HG02885 (cell line): ENCODE data around the gene LTBR.

ENCODE experiments used
- ATAC-seq: cut with Tn5 transposase; IDR thresholded peaks from one replicate; pipeline ENCODE4 v1.9.1; 2021; ENCODE audit warnings: mild to moderate bottlenecking; ENCODE audit not compliant: unreplicated experiment, poor library complexity

LTBR gene

DNA sequence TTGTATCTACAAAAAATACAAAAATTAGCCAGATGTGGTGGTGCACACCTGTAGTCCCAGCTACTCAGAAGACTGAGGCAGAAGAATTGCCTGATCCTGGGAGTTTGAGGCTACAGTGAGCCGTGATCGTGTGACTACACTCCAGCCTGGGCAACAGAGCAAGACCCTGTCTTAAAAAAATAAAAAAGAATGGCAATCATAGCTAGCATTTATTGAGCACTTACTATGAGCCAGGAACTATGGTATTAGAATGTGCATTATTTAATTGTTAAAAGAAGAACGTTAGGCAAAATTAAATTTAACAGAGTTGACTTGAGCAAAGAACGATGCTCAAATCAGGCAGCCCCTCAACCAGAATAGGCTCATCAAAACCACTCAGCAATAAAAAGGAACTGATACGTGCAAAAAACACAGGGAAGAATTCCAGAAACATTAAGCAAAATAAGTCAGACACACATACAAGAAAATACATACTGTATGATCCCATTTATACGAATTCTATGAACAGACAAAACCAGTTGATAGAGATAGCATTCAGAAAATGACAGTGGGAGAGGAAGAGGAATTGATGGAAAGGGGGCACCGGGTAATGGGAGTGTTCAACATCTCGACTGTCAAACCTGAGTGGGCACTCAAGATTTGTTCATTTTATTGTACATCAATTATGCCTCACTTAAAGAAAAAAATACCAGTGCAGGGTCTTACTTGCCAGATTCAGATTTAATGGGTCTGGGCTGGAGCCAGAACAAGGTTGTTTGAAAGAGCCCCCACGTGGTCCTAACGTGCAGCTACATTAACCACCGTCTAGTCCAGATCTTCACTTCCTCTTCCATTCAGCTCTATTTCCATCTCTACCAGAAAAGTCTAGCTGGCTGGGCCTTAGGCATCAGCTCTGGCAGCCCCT lies 16.6 kb upstream of the LTBR start:
- ATAC-seq, result no peak

DNA sequence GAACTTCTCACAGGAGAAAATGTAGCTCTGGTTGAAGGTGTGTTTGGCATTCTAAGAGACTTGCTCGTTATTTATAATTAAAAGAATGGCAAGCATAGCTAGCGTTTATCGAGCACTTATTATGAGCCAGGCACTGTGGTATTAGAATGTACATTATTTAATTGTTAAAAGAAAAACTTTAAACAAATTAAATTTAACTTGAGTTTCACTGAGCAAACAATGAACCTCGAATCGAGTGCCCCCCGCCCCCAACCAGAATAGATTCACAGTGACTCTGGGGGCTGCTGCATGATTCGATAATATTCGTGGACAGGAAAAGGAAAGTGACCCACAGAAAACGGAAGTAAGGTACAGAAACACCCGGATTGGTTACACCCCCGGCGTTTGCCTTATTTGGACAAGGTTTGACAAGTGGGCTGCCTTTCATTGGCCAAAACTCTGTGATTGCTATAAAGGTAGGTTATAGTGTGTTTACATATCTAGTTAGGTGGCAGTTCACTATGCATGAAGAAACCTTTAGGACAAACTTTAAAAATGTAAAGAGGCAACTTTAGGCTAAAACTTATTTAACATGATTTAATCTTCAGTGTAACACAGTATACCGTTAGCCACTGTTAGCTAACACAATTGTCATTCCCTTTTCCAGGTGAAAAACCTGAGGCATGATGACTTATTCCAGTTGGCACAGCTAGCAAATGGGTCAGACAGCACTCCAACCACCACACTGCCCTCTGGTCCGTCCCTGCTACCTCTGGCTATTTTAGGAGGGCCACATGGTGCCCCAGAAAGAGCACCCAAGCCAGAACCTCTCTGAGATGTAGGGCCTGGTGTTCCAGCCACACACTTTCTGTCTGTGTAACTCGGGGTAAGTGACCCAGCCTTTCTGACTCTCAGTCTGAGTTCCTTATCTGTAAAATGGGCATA lies 15.7 kb upstream of the LTBR start:
- ATAC-seq, result no peak

DNA sequence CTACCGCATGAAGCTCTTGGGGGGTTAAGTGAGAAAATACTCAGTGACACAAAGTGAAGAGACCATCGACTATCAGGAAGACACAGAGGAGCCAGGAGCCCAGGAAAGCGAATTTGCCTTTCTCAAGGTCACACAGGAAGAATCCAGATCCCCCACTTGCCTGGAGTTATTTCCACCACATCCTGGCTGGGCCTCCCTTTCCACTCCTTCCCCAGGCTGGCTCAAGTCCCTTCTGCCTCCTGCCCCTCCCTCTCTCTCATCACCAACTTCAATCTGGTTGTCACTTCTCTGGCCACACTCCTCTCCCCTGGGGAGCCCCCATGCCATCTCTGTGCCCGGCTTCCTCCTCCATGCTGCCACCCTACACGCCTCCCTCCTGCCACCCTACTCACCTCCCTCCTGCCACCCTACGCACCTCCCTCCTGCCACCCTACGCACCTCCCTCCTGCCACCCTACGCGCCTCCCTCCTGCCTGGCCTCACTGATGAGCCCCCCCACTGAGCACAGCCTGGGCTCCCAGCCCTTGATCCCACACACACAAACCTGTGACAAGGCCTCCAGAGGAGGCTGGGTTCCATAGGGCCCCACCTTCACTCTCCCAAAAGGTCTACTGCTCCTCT lies 14.9 kb upstream of the LTBR start:
- no peak for ATAC-seq

DNA sequence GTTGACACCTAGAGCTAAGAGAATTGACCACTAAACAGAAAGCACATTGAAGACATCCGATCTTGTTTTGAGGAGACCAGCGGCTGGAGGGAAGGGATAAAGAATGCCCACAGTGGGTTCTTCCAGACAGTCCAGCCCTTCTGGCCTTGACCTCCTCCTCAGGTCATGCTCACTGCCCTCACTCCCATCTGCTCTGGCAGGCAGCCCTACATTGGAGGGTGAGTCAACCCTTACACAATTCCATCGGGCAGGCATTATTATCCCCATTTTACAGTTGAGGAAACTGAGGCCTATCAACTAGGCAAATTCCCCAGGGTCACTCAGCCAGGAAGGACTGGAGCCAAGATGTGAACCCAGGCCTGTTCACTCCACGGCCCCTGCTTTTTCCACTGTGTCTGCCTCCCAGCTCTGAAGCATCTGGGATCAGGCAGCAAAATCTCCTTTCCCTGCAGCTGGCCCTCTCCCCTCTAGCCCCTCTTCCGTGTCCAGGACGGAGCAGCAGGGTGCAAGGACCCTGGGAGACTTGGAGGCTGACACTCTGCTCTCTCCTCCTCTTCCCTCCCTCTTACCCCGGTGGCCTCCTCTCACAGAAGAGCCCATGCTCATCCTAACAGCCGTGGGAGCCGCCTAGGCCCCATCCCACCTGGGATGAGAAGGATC lies 13.9 kb upstream of the LTBR start:
- no peak for ATAC-seq

DNA sequence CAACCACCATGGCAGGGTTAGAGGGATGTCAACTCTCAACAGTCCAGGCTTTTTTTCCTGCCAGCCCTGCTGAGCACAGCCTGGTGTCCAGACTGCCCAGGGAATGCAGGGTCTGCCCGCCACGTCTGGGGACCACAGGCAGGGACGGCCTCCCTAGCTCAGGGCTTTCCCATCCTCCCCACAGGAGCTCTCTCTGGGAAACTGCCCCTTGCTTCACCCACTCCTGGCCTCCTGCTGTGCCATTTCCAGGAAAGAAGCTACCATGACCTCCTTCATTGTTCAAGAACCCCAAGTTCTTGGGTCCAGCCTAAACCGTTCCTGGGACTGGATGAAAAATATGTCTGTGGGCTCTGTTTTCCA lies 13.4 kb upstream of the LTBR start:
- ATAC-seq, result no peak

DNA sequence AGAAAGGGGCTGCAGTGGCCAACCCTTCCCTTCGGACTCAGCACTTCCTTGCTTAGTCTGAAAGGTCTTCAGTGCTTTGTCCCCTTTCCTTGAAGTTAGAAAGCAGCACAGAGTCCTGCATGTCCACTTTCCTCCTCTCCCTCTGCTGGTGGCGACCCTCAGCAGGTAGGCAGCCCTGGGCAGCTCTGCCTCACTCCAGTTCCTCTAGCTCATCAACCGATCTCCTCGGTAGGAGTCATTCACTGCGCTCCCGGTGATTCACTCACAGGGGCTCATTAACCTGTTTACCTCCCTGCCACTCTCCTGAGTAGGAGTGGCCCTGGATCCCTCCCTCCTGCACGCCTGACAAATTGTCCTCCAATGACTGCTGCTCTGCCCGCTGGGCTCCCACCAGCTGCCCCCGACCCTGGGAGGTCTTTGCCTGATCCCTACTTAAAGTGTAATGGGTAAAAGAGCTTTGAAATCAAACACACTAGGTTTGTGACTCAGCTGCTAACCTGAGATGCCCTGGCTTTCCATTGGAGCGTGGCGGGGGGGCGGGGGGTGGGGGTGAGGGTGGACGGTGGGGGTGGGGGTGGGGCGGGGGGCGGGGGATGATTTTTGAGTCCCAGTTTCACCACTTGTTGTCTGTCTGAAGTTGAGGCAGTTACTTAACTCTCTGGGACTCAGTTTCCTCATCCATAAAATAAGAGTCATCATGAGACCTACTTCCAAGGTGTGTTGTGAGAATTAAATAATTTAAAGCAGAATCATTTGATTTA lies 12.8 kb upstream of the LTBR start:
- ATAC-seq, result no peak

DNA sequence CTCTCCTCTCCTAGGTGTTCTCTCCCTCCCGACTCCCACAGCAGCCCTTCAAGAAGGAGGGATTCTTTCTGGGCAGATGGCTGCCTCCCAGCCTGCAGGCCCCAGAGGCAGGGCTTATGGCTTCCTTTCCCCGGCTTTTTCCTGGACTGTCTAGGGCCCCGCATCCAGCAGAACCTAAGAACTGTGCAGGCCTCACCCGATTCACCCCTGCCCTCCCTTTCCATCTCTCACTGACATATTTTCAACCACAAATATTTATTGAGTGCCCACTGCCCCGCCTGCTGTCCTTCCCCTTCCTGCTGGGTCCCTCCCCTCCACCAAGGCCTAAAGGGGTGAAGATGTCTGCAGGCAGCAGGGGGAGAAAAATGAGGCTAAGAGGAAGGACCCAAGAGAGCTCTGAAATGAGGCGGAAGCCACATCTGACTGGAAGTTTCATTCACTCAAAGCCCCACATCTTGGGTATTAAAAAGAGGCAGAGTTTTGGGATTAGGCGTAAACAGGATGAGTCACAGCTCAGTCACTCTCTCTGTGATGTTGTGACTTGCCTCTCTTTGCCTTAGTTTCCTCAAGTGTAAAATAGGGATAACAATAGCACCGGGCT lies 11.5 kb upstream of the LTBR start:
- no peak for ATAC-seq

DNA sequence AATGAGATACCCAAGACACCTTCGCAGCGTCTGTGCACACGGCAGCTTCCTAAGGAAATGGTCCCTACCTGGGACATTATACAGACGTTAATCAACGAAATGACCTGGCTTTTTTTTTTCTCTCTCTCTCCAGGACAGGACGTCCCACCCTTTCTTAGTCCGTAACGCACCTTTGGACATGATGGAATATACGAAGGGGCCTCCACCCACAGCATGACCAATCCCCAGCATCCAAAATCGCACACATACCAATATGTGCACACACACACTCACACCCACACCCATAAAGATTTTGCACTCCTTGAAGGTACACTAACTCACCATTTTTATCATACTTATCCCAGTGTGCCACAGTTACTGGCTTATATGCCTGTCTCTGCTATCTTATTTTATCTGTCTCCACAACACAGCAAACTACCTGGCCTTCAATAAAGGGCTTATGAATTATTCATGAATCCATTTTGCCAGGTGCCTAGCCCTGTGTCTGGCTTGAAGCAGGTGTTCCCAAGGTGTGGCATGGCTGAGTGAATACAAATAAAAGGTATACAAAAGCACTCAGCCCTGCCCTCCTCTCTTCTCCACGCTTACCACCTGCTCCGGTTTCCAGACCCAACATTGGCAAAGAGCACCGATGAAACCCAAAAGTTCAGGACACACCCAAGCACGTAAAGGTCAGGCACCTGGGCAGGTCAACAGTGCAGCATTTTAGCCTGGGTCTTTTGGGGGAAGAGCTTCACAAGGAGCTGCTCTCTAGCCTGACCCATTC lies 10.8 kb upstream of the LTBR start:
- no peak for ATAC-seq

DNA sequence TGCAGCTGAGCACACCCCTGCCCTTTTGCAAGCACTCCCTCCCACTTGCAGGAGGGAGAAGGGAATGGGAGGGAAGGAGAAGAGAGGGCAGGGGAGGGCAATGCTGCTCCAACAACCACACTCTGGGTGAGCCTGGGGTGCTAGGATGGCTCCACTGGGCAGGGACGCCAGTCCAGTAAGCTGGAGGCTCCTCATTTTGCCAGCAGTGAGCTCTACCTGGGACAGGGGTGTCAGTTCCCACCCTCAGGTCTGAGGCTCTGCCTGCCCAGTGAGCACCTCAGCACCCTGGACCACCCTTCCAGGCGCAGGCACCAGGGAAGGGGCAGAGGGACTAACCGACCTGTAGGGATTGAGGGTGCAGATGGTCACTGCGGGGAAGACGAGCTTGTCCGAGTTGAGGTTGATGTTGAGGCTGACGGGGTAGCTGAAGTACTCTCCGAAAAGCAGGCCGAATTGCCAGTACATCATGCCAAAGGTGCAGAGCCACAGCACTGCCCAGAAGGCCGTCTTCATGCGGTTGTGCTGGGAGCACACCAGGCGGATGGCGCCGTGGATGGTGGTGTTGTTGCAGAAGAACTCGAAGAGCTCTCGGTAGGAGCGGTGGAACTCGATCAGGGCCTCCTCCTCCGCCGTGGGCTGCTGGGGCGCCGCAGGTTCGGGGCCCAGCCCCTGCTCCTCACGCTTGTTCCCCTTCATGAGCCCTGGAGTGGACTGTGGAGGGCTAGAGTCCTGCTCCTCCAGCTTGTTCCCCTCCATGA lies 9.8 kb upstream of the LTBR start:
- no peak for ATAC-seq

DNA sequence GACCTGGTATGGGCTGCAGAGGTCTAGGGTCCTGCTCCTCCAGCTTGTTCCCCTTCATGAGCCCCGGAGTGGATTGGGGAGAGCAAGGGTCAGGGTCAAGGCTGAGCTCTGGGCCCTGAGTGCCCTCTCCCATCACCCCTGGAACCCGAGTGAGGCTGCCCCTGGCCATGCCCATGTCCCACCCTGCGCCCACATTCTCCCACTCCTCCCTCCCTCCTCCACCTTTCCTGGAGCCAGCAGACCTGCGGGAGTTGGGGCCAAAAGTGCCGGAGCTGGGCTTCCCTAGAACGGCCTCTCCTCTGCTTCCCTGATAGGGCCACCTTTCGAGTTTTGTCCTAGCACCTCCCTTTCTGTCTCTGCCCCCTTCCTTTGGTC lies 9.2 kb upstream of the LTBR start:
- ATAC-seq, result no peak

DNA sequence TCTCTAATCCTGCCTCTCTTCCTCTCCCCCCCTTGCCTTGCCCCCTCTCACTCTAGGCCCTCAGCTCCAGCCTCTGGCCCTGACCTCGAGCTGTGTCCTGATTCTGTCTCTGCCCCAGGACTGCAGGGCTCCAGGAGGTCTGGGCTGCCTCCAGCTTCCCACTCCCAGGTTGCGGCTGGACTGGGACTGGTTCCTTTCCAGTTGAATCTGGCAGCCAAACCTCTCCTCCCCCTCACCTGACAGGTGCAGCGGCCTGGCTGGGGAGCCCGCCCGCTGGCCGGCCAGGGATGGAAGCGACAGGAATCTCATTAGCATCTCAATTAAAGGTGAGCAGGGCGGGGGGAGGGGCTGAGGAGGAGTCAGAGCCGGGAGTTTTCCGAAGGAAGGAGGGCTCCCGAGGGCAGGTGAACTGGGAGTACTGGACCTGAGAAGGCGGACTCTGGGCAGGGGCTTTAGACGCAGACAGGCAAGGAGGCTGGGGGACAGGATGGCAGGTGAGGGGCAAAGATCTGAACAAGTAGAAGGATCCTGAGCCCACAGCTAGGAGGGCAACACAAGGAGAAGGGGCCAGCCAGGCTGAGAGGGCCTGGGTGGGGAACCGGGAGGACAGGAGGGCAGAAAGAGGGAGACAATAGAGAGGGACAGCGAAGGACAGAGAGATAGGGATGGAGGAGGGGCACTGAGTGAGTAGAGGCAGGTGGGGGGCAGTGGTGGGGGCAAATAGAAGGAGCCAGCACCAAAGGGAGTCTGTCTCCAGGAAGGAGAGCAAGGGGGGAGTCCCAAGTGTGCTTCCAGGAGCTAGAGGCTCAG lies 8.5 kb upstream of the LTBR start, which contains the start of gene SCNN1A:
SCNN1A (minus strand) TSS at position 295 of the 810 bp plus-strand sequence. CDS start 780 bp downstream, outside the sequence.
- no peak for ATAC-seq

DNA sequence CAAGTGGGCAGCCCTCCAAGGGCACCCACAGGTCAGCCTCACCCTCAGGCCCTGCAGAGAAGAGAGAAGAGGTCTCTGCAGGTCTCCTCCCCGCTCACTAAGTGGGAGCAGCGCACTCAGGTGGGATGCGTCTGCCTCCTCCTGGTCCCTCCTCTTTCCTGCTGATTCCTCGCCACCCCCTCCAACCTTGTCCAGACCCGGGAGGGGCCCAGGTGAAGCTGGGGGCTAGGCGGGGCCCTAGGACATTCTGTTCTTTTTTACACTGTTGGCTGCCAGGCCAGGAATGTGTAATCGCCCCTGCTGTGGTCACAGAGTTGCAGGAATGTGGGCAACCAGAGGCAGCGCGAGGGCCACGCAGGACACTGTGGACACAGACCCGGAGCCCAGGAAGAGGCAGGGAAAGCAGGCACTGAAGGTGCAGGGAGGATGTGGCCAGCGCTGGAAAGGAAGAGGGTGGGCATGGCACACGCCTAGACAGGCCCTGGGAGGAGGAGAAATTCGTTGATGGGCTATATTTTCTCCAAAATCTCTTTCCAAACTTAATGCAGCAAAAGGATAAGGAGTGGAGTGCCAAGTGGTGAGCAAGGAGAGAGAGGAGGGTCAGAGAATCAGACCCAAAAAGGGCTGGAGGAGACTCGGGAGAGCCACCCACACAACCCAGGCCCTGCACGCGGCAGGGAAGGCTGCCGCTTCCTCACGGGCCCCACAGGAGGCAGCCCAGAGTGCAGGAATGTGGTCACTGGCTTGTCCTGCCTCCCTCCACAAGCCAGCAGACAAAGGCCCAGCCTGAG lies 7.7 kb upstream of the LTBR start:
- no peak for ATAC-seq

DNA sequence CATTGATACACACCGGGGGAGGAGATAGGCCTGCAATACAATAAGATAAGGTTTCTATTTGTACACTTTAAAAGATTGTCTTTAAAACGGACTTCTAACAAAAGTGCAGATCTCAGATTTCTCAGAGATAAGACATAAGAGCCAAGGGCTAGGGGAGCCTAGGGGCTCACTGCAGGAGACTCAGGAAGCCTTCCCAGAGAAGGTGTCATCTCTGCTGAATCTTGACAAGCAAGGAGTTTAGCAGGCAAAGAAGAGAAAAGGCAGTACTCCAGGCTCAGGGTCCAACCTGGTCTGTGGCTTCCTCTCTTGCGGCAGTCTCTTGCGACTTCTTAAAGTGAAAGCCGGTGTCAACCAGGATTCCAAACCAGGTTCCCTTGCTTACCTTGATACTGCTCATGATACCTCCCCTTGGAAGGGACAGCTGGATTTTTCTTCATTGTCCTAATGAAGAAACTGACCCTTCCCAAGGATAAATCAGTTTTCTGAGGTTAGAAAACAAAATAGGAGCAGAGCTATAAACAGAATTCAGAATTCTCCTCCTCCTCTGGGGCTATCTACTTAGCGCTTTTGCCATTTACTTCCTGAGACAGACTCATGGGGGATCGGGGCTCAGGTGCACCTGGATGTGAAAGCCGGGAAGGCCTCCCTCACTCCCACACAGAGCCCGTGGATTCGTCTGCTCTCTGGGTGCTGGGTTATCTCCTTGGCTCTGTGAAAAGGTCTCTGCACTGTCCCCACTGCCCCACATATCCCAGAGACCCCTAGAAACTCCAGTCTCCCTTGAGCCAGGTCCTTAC lies 6.9 kb upstream of the LTBR start:
- no peak for ATAC-seq

DNA sequence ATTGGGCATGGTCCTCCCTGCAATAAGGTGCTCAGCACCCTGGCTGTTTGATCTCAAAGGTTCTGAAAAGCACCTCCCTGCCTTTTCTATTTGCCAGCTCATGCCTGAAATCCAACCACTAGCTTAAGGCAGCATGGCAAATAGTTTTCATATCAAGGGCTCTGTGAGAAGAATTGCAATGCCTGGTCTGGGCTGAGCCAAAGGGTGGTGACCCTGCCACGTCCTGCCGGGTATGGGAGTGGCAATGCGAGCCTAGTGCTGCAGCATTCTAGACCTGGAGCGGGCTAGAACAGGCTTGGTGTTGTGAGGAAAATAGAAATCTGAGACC lies 6.3 kb upstream of the LTBR start:
- no peak for ATAC-seq

DNA sequence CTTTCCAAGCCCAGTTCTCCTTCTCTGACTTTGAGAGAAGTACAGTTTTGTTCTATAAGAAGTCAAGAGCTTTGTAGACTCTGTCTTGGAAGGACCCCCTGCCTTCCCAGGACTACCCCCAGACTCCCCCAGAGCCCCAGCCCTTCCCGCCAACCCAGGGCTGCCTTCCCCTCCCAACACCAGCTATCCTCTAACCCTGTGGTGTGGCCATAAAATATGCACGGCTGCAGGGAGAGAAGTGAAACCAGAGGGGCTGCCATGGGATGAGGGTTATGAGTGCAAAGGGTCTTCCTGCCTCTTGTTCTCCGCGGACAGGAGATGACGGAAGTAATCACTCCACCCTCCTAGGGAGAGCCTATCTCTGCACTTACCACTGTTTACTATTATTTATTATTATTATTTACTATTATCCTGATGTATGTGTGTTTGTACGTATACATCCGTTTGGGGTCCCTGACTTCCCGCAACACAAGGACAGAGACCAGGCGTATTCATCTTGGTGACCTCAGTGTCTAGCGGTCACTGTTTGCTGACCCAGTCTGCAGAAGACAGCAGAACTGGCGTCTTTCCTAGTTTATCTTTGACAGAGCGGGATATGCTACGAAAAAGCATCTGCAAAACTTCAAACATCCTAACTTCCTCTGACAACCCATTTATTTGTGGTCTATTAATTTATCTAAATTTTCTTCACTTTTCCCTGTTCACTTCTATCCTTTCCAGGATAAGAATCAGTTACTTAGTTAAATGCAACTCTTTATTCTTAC lies 5.1 kb upstream of the LTBR start:
- no peak for ATAC-seq
